ENCODE data around the gene FKBP1A.

The FKBP1A gene

DNA sequence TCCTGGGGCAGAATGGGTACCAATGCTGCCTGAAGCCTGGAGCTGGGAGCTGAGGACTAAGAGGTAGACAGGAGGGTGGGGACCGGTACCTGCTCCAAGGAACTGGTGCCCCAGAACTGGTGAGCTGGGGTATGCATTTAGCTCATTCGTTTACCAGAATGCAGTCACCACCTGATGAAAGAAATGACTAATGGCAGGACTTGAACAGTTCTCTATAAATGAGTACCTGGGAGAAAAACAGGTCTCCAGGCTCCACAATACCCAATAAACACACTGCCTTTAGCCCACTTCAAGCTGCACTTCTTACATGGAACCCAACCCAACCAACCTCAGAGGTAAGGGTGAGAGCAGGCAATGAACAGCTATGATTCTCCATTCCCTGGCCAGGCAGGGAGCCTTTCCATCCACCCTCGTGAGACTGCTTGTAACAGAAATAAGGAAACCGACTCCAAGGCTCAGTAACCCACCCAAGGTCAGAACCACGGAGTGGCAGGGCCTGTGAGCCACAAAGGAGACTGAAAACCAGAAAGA, 15.4 kb downstream of the FKBP1A start:
- no peak overlapping the region for H3K4me3 ChIP-seq (ENCODE audit: low read depth, low read length)
- TF ChIP-seq, protein P1, sequence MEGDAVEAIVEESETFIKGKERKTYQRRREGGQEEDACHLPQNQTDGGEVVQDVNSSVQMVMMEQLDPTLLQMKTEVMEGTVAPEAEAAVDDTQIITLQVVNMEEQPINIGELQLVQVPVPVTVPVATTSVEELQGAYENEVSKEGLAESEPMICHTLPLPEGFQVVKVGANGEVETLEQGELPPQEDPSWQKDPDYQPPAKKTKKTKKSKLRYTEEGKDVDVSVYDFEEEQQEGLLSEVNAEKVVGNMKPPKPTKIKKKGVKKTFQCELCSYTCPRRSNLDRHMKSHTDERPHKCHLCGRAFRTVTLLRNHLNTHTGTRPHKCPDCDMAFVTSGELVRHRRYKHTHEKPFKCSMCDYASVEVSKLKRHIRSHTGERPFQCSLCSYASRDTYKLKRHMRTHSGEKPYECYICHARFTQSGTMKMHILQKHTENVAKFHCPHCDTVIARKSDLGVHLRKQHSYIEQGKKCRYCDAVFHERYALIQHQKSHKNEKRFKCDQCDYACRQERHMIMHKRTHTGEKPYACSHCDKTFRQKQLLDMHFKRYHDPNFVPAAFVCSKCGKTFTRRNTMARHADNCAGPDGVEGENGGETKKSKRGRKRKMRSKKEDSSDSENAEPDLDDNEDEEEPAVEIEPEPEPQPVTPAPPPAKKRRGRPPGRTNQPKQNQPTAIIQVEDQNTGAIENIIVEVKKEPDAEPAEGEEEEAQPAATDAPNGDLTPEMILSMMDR (IDR thresholded peaks at IDR 0.05; ENCODE audit: low read depth, low read length) = no peak

DNA sequence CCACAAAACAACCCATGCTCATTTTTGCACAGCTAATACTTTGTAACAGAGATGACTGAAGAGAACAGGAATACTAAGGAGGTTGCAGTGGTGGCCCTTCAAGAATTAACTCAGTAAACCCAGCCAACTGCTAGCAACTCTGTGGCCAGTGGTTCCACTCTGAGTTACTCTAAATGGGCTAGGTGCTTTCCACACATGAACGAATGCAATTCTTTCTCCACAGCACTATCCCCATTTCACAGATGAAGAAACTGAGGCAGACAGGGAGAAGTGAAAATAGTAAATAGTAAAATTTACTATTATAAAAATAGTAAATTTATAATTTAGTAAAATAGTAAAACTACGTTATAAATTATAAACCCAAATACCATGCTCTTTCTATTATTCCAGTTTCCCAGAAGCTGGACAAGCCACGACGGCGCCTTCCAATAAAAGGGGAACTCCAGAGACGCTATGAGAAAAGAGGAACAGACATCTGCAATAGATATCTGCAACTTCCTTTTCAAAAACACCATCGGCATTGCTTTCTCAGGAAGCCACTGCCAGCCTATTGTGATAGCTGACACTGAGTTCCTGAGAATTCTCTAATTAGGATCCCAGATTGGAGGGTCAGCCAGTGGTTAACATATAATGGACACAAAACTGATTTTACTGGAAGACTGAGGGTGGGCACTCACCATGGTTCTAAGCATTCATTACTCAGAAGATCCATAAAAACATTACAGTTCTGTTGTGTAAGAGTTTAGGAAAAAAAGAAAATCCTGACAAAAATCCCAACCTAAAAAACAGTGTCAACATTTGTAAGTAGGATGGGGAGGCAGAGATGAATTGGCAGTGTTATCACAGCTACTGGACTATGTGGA, 16.2 kb downstream of the FKBP1A start:
- H3K4me3 ChIP-seq (ENCODE audit: low read depth, low read length) = no peak overlapping the region
- TF ChIP-seq, protein P1 (IDR thresholded peaks at IDR 0.05; ENCODE audit: low read depth, low read length) = no peak

DNA sequence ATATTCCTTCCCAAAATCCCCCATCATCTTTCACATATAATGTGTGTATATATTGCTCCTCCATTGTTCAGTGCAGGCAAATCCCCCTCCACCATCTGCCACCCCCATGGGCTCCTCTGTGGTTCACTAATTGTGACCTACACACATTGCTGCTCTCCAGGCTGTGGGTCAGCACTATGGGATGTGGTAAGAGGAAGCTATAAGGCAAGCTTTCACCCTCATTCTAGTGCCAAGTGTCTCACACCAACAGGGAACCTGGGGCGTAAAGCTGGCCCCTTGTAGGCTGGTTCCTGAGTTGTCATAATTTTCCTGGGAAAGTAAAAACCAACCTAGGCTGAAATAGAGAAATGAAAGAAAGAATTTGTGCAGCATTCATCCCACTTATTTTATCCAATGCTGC, 16.8 kb downstream of the FKBP1A start:
- no peak overlapping the region for H3K4me3 ChIP-seq (ENCODE audit: low read depth, low read length)
- TF ChIP-seq, protein P1 (IDR thresholded peaks at IDR 0.05; ENCODE audit: low read depth, low read length) = no peak

DNA sequence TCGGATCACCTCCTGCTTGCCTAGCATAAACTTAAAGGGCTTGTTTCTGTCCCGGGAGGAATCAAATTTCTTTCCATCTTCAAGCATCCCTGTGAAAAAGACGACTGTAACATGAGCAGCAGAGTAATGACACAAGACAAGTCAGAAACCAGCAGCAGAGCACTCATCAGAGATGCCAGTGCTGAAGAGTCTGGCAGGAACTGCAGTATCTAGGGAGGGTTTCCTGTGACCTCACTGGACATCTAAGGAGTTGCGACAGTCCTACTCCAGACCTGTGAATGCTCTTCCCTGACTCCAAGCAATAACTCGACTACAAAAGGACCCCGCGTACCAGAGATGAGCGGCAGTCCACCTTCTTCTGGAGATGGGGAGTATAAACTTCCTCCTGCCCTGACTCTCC, 17.3 kb downstream of the FKBP1A start:
- no peak overlapping the region for H3K4me3 ChIP-seq (ENCODE audit: low read depth, low read length)
- TF ChIP-seq, protein P1 (IDR thresholded peaks at IDR 0.05; ENCODE audit: low read depth, low read length) = no peak

DNA sequence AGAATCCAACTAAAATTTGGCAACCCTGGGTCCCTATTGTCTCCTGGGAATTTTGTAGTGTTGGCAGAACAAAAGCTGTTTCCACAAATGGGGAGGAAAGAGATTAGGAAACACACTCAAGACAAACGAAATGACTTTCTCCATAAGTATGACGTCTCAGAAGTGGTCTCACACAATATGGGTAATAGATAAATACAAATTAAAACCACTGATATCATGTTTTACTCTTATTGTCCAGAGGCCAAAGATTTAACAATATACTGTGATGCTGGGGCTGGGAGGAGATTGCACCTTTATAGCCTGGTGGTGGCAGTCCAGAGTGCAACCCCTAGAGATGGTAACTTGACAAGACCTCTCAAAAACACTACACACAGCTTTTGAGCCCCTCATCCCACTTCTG, 18.6 kb downstream of the FKBP1A start:
- TF ChIP-seq, protein P1 (IDR thresholded peaks at IDR 0.05; ENCODE audit: low read depth, low read length) = no peak
- no peak overlapping the region for H3K4me3 ChIP-seq (ENCODE audit: low read depth, low read length)

DNA sequence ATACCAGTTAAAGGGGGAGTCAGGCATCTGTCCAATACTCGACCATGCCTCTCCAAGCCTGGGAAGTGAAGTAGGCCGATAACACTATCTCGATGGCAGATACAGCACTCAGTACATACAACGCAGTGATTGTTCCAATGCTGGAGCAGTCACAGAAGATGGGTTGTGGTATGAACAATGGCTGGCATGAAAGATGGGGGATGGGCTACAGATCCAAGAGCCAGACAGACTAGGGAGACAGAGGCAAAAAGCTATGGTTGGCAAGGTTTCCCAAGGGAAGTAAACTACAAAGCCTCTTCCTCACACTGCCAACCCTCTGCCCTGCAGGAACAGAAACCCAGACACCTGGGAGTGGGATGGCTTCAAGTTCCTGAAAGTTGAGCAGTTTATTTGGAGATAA, 19.2 kb downstream of the FKBP1A start:
- no peak overlapping the region for H3K4me3 ChIP-seq (ENCODE audit: low read depth, low read length)
- TF ChIP-seq, protein P1 (IDR thresholded peaks at IDR 0.05; ENCODE audit: low read depth, low read length) = no peak

DNA sequence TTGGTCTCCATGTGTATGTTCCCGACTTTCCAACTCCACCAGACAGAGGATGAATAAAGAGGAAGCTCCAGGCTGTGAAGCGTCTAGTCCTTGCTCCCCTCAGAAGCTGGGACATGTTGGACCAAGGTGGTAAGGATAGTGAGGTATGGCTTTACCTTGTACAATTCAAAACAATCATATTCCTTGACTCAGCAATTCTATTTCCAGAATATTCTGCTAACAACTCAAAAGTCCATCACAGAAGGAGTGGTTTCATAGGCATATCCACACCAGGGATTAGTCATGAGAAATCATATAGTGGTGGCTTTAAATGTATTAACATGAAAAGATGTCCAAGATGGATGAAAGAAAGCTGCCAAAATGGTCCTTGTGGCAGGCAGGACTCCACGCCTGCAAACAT, 19.8 kb downstream of the FKBP1A start:
- TF ChIP-seq, protein P1 (IDR thresholded peaks at IDR 0.05; ENCODE audit: low read depth, low read length) = no peak
- H3K4me3 ChIP-seq (ENCODE audit: low read depth, low read length) = no peak overlapping the region
